Measurements from ENCODE around the gene FBXW8. TPM values are rescaled to one million over a fixed set of nuclear protein-coding genes. Genes with fewer than 3 reads are reported as not detected.

FBXW8 gene
- total RNA-seq, 4 donors from 2014 or later: 29.3 to 45.5 (median 32.9) TPM

- WGBS, 2 donors: 91 to 97% methylated on average over 3 of the region's 3 CpGs
- Histone ChIP-seq H3K4me1 (peaks cover 24 to 63% of the 10 kb centered on the region in 2 donors), H3K36me3 (no peaks in the 10 kb centered on the region), H3K4me3 (replicated peaks in 1 of 3) (no peak overlapping the region), H3K27me3 (no peaks in the 10 kb centered on the region), H3K27ac (peak overlapping the region; percentile 66 to 85 (median 80)), H3K9me3 (no peaks in the 10 kb centered on the region)
- intact Hi-C loops (cut with DNase I): no loop called here
- no peak for DNase-seq
- TF ChIP-seq, protein P1, sequence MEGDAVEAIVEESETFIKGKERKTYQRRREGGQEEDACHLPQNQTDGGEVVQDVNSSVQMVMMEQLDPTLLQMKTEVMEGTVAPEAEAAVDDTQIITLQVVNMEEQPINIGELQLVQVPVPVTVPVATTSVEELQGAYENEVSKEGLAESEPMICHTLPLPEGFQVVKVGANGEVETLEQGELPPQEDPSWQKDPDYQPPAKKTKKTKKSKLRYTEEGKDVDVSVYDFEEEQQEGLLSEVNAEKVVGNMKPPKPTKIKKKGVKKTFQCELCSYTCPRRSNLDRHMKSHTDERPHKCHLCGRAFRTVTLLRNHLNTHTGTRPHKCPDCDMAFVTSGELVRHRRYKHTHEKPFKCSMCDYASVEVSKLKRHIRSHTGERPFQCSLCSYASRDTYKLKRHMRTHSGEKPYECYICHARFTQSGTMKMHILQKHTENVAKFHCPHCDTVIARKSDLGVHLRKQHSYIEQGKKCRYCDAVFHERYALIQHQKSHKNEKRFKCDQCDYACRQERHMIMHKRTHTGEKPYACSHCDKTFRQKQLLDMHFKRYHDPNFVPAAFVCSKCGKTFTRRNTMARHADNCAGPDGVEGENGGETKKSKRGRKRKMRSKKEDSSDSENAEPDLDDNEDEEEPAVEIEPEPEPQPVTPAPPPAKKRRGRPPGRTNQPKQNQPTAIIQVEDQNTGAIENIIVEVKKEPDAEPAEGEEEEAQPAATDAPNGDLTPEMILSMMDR (IDR thresholded peaks at IDR 0.05): no peak
- no peak for TF ChIP-seq POLR2A (IDR thresholded peaks at IDR 0.05)
These were observed 10.2 kb downstream of the FBXW8 start for GRCh38 chr12:116920939-116921338.

- Histone ChIP-seq H3K27ac (no peak overlapping the region), H3K36me3 (no peaks in the 10 kb centered on the region), H3K9me3 (no peaks in the 10 kb centered on the region), H3K4me1 (peaks cover 13 to 61% of the 10 kb centered on the region in 2 donors), H3K4me3 (replicated peaks in 1 of 3) (no peak overlapping the region), H3K27me3 (no peaks in the 10 kb centered on the region)
- no peak for TF ChIP-seq POLR2A (IDR thresholded peaks at IDR 0.05)
- TF ChIP-seq, protein P1 (IDR thresholded peaks at IDR 0.05): no peak
- DNase-seq: no peak
- intact Hi-C loops (cut with DNase I): no loop called here
- 81 to 87% methylated on average over 2 of the region's 2 CpGs for WGBS, 2 donors
These were observed 11.6 kb downstream of the FBXW8 start for GRCh38 chr12:116922194-116922897.

DNA sequence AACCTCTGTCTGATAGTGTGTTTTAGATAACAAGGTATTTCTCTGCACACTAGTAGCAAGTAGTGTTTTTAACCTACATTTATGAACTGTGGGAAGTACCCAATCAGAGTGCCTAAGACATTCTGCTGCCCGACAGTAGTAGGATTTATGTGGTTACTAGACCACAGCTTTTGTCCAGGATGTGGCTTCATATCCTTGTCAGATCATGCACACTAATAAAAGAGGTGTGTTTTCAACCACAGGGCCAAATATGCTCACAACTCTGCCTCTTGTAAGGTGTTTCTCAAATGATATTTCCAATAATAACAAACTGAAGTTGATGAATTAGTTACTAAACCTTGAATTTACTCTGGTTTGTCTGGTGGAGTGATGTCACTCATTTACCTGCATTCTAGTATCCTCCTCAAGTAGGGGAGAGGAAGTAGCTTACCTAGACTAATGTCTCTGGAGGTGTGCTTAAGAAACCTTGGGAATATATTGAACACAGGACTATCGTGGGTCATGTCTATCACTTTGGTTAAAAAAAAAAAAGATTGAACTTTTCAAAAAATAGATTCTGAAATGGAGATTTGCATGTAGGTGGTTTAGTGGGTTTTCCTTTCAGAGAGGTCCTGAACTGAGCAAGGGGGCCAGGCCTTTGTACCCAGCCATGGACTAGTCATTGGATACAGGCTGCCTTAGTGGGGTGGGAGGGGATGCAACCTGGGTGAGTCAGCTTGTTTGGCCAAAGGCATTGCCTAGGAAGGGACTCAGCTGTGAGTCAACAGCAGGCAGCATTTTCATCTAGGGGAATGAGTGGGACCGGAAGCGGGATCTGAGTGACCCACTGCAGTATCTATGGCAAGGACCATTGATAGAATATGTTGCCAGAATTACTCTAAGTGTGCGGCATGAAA, 14.1 kb downstream of the FBXW8 start:
- intact Hi-C loops (cut with DNase I): no loop called here
- DNase-seq: no peak
- Histone ChIP-seq H3K36me3 (peaks cover 3 to 5% of the 10 kb centered on the region in 2 donors), H3K9me3 (no peaks in the 10 kb centered on the region), H3K27me3 (no peaks in the 10 kb centered on the region), H3K27ac (no peak overlapping the region), H3K4me1 (peaks cover 2 to 45% of the 10 kb centered on the region in 2 donors), H3K4me3 (replicated peaks in 1 of 3) (no peak overlapping the region)
- TF ChIP-seq, protein P1 (IDR thresholded peaks at IDR 0.05): no peak
- TF ChIP-seq POLR2A (IDR thresholded peaks at IDR 0.05): no peak
- 74 to 89% methylated on average over 5 of the region's 5 CpGs for WGBS, 2 donors

DNA sequence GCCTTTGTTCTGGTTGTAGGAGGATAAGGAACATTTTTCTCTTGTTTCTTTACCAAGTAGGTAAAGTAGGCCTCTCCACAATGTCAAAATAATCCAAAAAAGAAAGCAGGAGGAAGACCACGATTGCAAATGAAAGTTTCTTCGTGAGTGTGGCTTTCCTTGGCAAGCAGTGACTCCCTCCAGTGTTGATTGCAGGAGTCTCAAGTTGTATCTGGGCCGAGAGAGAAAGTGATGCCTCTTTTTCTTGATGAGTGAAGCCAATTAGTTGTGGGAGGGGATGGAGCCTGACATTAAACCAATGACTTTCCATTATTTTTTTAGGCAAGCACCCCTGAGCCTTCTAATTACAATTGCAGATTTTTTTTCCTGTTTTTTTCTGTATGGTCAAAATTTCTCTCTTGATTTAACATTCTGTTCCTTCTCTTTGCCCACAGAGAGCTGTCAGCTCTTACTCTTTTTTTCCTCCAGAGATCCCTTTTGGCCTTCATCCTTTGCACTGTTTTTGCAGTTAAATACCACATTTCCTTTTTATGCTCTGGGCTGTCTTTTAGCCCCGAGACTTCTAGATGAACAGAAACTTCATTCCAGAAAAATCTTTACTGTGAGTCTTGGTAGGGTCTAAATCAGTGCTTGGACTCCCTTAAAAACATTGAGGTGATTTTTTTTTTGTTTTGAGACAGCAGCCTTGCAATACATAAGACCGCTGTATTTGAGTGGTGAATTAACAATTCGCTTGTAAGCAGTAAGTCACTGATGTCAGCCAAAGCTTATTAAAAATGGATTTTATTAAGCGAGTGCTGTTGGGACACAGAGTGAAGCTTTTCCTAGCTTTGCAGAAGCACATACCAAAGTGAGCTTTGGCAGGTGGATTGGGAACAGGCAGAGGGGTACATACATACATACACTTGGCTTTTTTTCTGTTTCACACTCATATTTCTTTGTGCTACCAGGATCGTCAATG, 15.8 kb downstream of the FBXW8 start:
- Histone ChIP-seq H3K4me1 (peaks cover 0 to 31% of the 10 kb centered on the region in 2 donors), H3K4me3 (replicated peaks in 1 of 3) (no peak overlapping the region), H3K27ac (peak overlapping the region in 2 of 3 donors; percentile 32 to 44), H3K27me3 (no peaks in the 10 kb centered on the region), H3K36me3 (peaks cover 4 to 5% of the 10 kb centered on the region in 2 donors), H3K9me3 (no peaks in the 10 kb centered on the region)
- DNase-seq: no peak
- TF ChIP-seq POLR2A (IDR thresholded peaks at IDR 0.05): no peak
- TF ChIP-seq, protein P1 (IDR thresholded peaks at IDR 0.05): no peak
- 68 to 76% methylated on average over 8 of the region's 8 CpGs for WGBS, 2 donors
- intact Hi-C loops (cut with DNase I): no loop called here

Measured in thyroid gland (tissue), 4 donors.